ENCODE measurements around the gene BNIP2.

The BNIP2 gene

DNA sequence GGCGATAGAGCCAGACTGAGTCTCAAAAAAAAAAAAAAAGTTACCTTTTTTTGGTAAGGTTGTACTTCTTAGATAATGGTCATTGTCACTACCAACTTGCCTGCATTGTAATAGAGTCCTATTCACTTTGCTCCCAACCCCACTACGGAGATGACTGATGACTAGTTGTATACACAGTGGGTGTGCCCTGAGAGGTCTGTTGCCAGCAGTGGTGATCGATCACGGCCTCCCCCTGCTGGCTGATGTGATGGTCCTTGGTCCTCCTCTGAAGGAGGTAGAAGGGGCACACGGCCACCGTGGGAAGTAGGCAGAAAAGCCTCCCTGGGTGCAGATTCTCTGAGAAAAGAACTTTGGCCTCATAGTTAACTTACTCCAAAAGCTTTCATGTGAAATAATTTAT, 66.8 kb downstream of the BNIP2 start:
- DNase-seq (ENCODE audit: low read depth): peak; percentile 37

GRCh38 chr15:59618406-59618805, 70.7 kb downstream of the BNIP2 start:
- no peak for DNase-seq (ENCODE audit: low read depth)

DNA sequence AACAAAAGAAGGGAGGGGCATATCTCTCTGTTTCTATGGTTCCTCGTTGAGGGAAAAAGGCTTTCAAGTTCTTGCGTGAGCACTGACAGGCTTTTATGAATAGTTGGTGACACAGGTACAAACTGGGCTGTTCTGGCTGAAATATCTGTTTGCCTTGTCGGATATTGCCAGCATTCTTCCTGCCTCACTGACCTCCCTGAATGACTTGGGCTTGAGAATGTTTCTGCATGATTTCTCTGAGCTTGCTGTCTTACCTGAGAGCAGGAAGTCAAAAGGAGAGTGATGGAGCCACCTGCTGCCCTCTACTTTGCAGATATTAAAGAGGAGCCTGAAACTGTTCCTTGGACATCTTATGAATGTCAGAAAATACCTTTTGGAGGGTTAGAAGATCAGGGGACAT, 72.7 kb downstream of the BNIP2 start:
- DNase-seq (ENCODE audit: low read depth): no peak

GRCh38 chr15:59615661-59616060, 73.5 kb downstream of the BNIP2 start:
- DNase-seq (ENCODE audit: low read depth): no peak

GRCh38 chr15:59614153-59614552, 75.0 kb downstream of the BNIP2 start:
- no peak for DNase-seq (ENCODE audit: low read depth)

DNA sequence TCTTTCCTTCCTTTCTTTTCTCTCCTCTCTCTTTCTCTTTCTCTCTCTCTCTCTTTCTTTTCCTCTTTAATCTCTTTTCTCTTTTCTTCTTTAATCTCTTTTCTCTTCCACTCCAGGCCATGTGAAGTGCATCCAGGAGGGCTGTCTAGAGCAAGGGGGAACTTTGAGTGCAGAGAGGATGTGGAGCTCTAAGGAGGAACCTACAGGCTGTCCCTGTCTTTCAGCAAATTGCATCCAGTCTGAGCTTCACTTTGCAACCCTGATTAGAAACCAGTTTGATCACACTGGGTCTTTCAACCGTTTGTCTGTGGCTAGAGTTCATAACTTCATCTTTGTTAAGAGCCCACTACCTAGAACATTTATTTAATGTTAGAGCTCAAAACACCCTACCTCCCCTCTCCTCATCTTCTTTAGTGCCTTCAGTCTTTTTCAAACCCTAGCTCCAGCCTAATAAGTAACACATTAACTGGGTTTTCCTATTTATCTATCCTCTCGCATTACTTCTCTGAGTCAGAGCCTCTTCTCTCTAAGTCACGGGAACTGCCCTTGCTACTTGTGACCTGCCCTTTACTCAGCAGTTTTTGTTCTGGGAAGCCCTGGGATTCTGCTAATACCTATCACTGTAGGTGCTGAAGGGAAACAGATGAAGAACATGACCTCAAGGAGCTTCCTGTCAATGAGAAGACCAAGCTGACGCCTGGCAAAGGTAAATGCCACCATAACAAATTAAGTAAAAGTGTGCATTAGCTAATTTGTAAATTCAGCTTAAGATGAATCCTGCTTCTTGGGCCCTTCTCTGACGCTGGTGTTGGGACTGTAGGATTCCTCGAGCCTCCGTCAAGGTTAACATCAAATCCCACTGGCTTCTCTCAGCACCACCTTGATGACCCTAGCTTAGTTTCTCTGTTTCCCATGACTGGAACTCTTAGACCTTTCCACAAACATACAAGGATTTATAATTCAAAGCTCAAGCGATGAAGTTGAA, 77.6 kb downstream of the BNIP2 start, which contains the start of gene GCNT3:
TSS of gene GCNT3 (plus strand) at position 508 of the 985 bp plus-strand sequence. CDS start 6,456 bp downstream, outside the sequence.
- no peak for DNase-seq (ENCODE audit: low read depth)

- no peak for DNase-seq (ENCODE audit: low read depth)
Observed at GRCh38 chr15:59609730-59610712, 79.1 kb downstream of the BNIP2 start.
